Thyroid gland (tissue), 4 donors: ENCODE data around the gene CSPG4.

Source experiments
- CTCF ChIP-seq, 6 experiments: fragments of 200-600 bp in 3 of 6; fragments of 450-650 bp in 3 of 6; sonication (generic) in 3 of 6; IDR thresholded peaks; one replicate each; pipeline ENCODE4 v1.5.1; 2016 to 2019; ENCODE audit warnings: antibody characterized with exemption in 6 of 6, mild to moderate bottlenecking in 2 of 6, inconsistent platforms in 1 of 6, moderate library complexity in 1 of 6
- POLR2A ChIP-seq, 2 donors: fragments of 450-650 bp; IDR thresholded peaks; one replicate each; pipeline ENCODE4 v1.6.1; 2017; ENCODE audit warnings: antibody characterized with exemption in 2 of 2, mild to moderate bottlenecking in 2 of 2, moderate library complexity in 1 of 2

- TF ChIP-seq CTCF (IDR thresholded peaks at IDR 0.05) (no peak), POLR2A (IDR thresholded peaks at IDR 0.05) (no peak)
Observed at GRCh38 chr15:75725006-75725718, 12.5 kb upstream of the CSPG4 start.
